ENCODE results near the gene ANKRD9.

The ANKRD9 gene

GRCh38 chr14:102504328-102504999 lies 5.1 kb downstream of the ANKRD9 start:
- Histone ChIP-seq H3K4me3 (ENCODE audit: low read depth, low read length) (no peak overlapping the region), H3K9me3 (ENCODE audit: severe bottlenecking) (no peaks in the 10 kb centered on the region), H3K36me3 (peaks cover 6% of the 10 kb centered on the region), H3K27me3 (ENCODE audit: insufficient read depth, low read depth, severe bottlenecking) (no peaks in the 10 kb centered on the region), H3K27ac (no peak overlapping the region)
- no peak for DNase-seq
- TF ChIP-seq CTCF (IDR thresholded peaks at IDR 0.05; ENCODE audit: low read depth, low read length): no peak

- no peak overlapping the region for H3K27ac ChIP-seq
These were observed 5.8 kb downstream of the ANKRD9 start for GRCh38 chr14:102503641-102504327.

GRCh38 chr14:102502571-102502970 lies 7.0 kb downstream of the ANKRD9 start:
- Histone ChIP-seq H3K9me3 (ENCODE audit: severe bottlenecking) (no peaks in the 10 kb centered on the region), H3K27ac (no peak overlapping the region), H3K4me3 (ENCODE audit: low read depth, low read length) (no peak overlapping the region), H3K27me3 (ENCODE audit: insufficient read depth, low read depth, severe bottlenecking) (no peaks in the 10 kb centered on the region), H3K36me3 (peaks cover 2% of the 10 kb centered on the region; the same call in 1 of the 2 replicates)
- DNase-seq: no peak
- no peak for TF ChIP-seq CTCF (IDR thresholded peaks at IDR 0.05; ENCODE audit: low read depth, low read length)

More at GRCh38 chr14:102503641-102504327, 5.8 kb downstream of the ANKRD9 start:
- no peak for DNase-seq
- Histone ChIP-seq H3K27me3 (ENCODE audit: insufficient read depth, low read depth, severe bottlenecking) (no peaks in the 10 kb centered on the region), H3K36me3 (peaks cover 7% of the 10 kb centered on the region), H3K4me3 (ENCODE audit: low read depth, low read length) (no peak overlapping the region), H3K9me3 (ENCODE audit: severe bottlenecking) (no peaks in the 10 kb centered on the region)
- no peak for TF ChIP-seq CTCF (IDR thresholded peaks at IDR 0.05; ENCODE audit: low read depth, low read length)

GRCh38 chr14:102501751-102502315 lies 7.7 kb downstream of the ANKRD9 start:
- peaks cover 2% of the 10 kb centered on the region; the same call in 1 of the 2 replicates for H3K36me3 ChIP-seq
- H3K27ac ChIP-seq: no peak overlapping the region
- H3K4me3 ChIP-seq (ENCODE audit: low read depth, low read length): no peak overlapping the region
- TF ChIP-seq CTCF (IDR thresholded peaks at IDR 0.05; ENCODE audit: low read depth, low read length): peak; percentile 43
- no peaks in the 10 kb centered on the region for H3K9me3 ChIP-seq (ENCODE audit: severe bottlenecking)
- no peak for DNase-seq
- no peaks in the 10 kb centered on the region for H3K27me3 ChIP-seq (ENCODE audit: insufficient read depth, low read depth, severe bottlenecking)

- peaks cover 2% of the 10 kb centered on the region; the same call in 1 of the 2 replicates for H3K36me3 ChIP-seq
- no peaks in the 10 kb centered on the region for H3K27me3 ChIP-seq (ENCODE audit: insufficient read depth, low read depth, severe bottlenecking)
- H3K9me3 ChIP-seq (ENCODE audit: severe bottlenecking): no peaks in the 10 kb centered on the region
- no peak overlapping the region for H3K4me3 ChIP-seq (ENCODE audit: low read depth, low read length)
- DNase-seq: no peak
- no peak overlapping the region for H3K27ac ChIP-seq
- no peak for TF ChIP-seq CTCF (IDR thresholded peaks at IDR 0.05; ENCODE audit: low read depth, low read length)
These were observed 8.9 kb downstream of the ANKRD9 start for GRCh38 chr14:102500713-102501112.

All from WERI-Rb-1 (cell line).